ENCODE results near the gene SLC1A7. TPM values are rescaled to one million over a fixed set of nuclear protein-coding genes. Genes with fewer than 3 reads are reported as not detected.

SLC1A7 gene
- polyA plus RNA-seq, 3 donors from 2014 or later: 2.1 to 6.4 (median 4.8) TPM

- H3K9me3 Mint-ChIP-seq: peaks cover 0 to 1% (median 0%) of the 10 kb centered on the region in 6 donors
- H3K4me1 Mint-ChIP-seq: peaks cover 19% of the 10 kb centered on the region in 2 donors
- peaks cover 2 to 8% (median 5%) of the 10 kb centered on the region in 3 donors for H3K27me3 Mint-ChIP-seq (ENCODE audit: low read depth in 3 of 3)
- no peak overlapping the region for H3K4me3 Mint-ChIP-seq
- DNase-seq: no peak
- H3K27ac Mint-ChIP-seq: peak overlapping the region in 2 of 6 donors; percentile 2 to 51
- no peaks in the 10 kb centered on the region for H3K36me3 Mint-ChIP-seq
Observed at GRCh38 chr1:53174971-53175913, 32.8 kb upstream of the SLC1A7 start.

GRCh38 chr1:53172426-53173128 is 30.1 kb upstream of the SLC1A7 start:
- peak overlapping the region; percentile 17 to 85 (median 68) for H3K27ac Mint-ChIP-seq
- H3K4me1 Mint-ChIP-seq: peaks cover 19% of the 10 kb centered on the region in 2 donors
- peak in 2 of 3 donors; percentile 9 to 26 for DNase-seq
- H3K4me3 Mint-ChIP-seq: peak overlapping the region; percentile 10 to 64 (median 41)
- H3K36me3 Mint-ChIP-seq: no peaks in the 10 kb centered on the region
- H3K27me3 Mint-ChIP-seq (ENCODE audit: low read depth in 3 of 3): peaks cover 0 to 10% (median 4%) of the 10 kb centered on the region in 3 donors
- H3K9me3 Mint-ChIP-seq: peaks cover 0 to 1% (median 0%) of the 10 kb centered on the region in 6 donors

- peaks cover 6 to 8% of the 10 kb centered on the region in 2 donors for H3K4me1 Mint-ChIP-seq
- H3K9me3 Mint-ChIP-seq: no peaks in the 10 kb centered on the region
- peaks cover 0 to 5% (median 2%) of the 10 kb centered on the region in 3 donors for H3K27me3 Mint-ChIP-seq (ENCODE audit: low read depth in 3 of 3)
- H3K4me3 Mint-ChIP-seq: no peak overlapping the region
- H3K36me3 Mint-ChIP-seq: no peaks in the 10 kb centered on the region
- no peak overlapping the region for H3K27ac Mint-ChIP-seq
- no peak for DNase-seq
Observed at GRCh38 chr1:53166912-53167311, 24.5 kb upstream of the SLC1A7 start.

- Mint-ChIP-seq H3K36me3 (no peaks in the 10 kb centered on the region), H3K27me3 (ENCODE audit: low read depth in 3 of 3) (peaks cover 0 to 6% (median 2%) of the 10 kb centered on the region in 3 donors), H3K4me1 (peaks cover 6 to 8% of the 10 kb centered on the region in 2 donors), H3K4me3 (no peak overlapping the region), H3K9me3 (no peaks in the 10 kb centered on the region), H3K27ac (no peak overlapping the region)
- no peak for DNase-seq
Observed at GRCh38 chr1:53166366-53166765, 23.9 kb upstream of the SLC1A7 start.

- no peaks in the 10 kb centered on the region for H3K9me3 Mint-ChIP-seq
- no peak overlapping the region for H3K27ac Mint-ChIP-seq
- H3K4me3 Mint-ChIP-seq: no peak overlapping the region
- no peak for DNase-seq
- no peaks in the 10 kb centered on the region for H3K36me3 Mint-ChIP-seq
- no peaks in the 10 kb centered on the region for H3K4me1 Mint-ChIP-seq
- peaks cover 0 to 6% (median 2%) of the 10 kb centered on the region in 3 donors for H3K27me3 Mint-ChIP-seq (ENCODE audit: low read depth in 3 of 3)
Observed at GRCh38 chr1:53165408-53165961, 23.0 kb upstream of the SLC1A7 start.

GRCh38 chr1:53163291-53163768 is 20.9 kb upstream of the SLC1A7 start:
- Mint-ChIP-seq H3K4me1 (no peaks in the 10 kb centered on the region), H3K27me3 (ENCODE audit: low read depth in 3 of 3) (peaks cover 0 to 6% (median 2%) of the 10 kb centered on the region in 3 donors), H3K9me3 (no peaks in the 10 kb centered on the region), H3K27ac (no peak overlapping the region), H3K36me3 (no peaks in the 10 kb centered on the region), H3K4me3 (no peak overlapping the region)
- no peak for DNase-seq

GRCh38 chr1:53162621-53163020 is 20.2 kb upstream of the SLC1A7 start:
- Mint-ChIP-seq H3K36me3 (no peaks in the 10 kb centered on the region), H3K9me3 (no peaks in the 10 kb centered on the region), H3K4me1 (no peaks in the 10 kb centered on the region), H3K27ac (no peak overlapping the region), H3K4me3 (no peak overlapping the region), H3K27me3 (ENCODE audit: low read depth in 3 of 3) (peaks cover 0 to 4% (median 1%) of the 10 kb centered on the region in 3 donors)
- no peak for DNase-seq

GRCh38 chr1:53160924-53161378 is 18.5 kb upstream of the SLC1A7 start:
- no peak overlapping the region for H3K4me3 Mint-ChIP-seq
- H3K9me3 Mint-ChIP-seq: no peaks in the 10 kb centered on the region
- H3K36me3 Mint-ChIP-seq: no peaks in the 10 kb centered on the region

GRCh38 chr1:53158900-53159299 is 16.5 kb upstream of the SLC1A7 start:
- Mint-ChIP-seq H3K9me3 (no peaks in the 10 kb centered on the region), H3K27ac (no peak overlapping the region), H3K27me3 (ENCODE audit: low read depth in 3 of 3) (peaks cover 0 to 1% (median 1%) of the 10 kb centered on the region in 3 donors), H3K36me3 (no peaks in the 10 kb centered on the region), H3K4me3 (no peak overlapping the region), H3K4me1 (no peaks in the 10 kb centered on the region)
- DNase-seq: no peak

More at GRCh38 chr1:53160924-53161378, 18.5 kb upstream of the SLC1A7 start:
- no peaks in the 10 kb centered on the region for H3K4me1 Mint-ChIP-seq
- H3K27ac Mint-ChIP-seq: no peak overlapping the region
- peaks cover 0 to 4% (median 1%) of the 10 kb centered on the region in 3 donors for H3K27me3 Mint-ChIP-seq (ENCODE audit: low read depth in 3 of 3)
- DNase-seq: no peak

GRCh38 chr1:53156783-53157182 is 14.3 kb upstream of the SLC1A7 start:
- DNase-seq: no peak
- H3K27ac Mint-ChIP-seq: no peak overlapping the region
- H3K36me3 Mint-ChIP-seq: no peaks in the 10 kb centered on the region
- H3K4me3 Mint-ChIP-seq: no peak overlapping the region
- H3K4me1 Mint-ChIP-seq: no peaks in the 10 kb centered on the region
- no peaks in the 10 kb centered on the region for H3K9me3 Mint-ChIP-seq
- H3K27me3 Mint-ChIP-seq (ENCODE audit: low read depth in 3 of 3): peaks cover 0 to 1% (median 1%) of the 10 kb centered on the region in 3 donors

- Mint-ChIP-seq H3K36me3 (no peaks in the 10 kb centered on the region), H3K4me1 (no peaks in the 10 kb centered on the region), H3K4me3 (no peak overlapping the region), H3K27ac (peak overlapping the region in 1 of 6 donors; percentile 61), H3K9me3 (no peaks in the 10 kb centered on the region), H3K27me3 (ENCODE audit: low read depth in 3 of 3) (peaks cover 0 to 1% (median 0%) of the 10 kb centered on the region in 3 donors)
- no peak for DNase-seq
Observed at GRCh38 chr1:53155945-53156344, 13.5 kb upstream of the SLC1A7 start.

GRCh38 chr1:53155534-53155933 is 13.1 kb upstream of the SLC1A7 start:
- Mint-ChIP-seq H3K9me3 (no peaks in the 10 kb centered on the region), H3K27me3 (ENCODE audit: low read depth in 3 of 3) (peaks cover 0 to 3% (median 0%) of the 10 kb centered on the region in 3 donors), H3K36me3 (no peaks in the 10 kb centered on the region), H3K27ac (peak overlapping the region in 1 of 6 donors; percentile 6), H3K4me1 (no peaks in the 10 kb centered on the region), H3K4me3 (no peak overlapping the region)
- DNase-seq: no peak

- Mint-ChIP-seq H3K9me3 (no peaks in the 10 kb centered on the region), H3K4me1 (no peaks in the 10 kb centered on the region), H3K4me3 (no peak overlapping the region), H3K27ac (peak overlapping the region in 1 of 6 donors; percentile 6), H3K36me3 (no peaks in the 10 kb centered on the region), H3K27me3 (ENCODE audit: low read depth in 3 of 3) (peaks cover 0 to 3% (median 0%) of the 10 kb centered on the region in 3 donors)
- DNase-seq: no peak
Observed at GRCh38 chr1:53154859-53155438, 12.5 kb upstream of the SLC1A7 start.

Measured in immature natural killer cell (primary cell).